NK-92 (cell line): ENCODE data around the gene ISYNA1.

Experiments
- DNase-seq: peaks from one replicate; lab custom pipeline; 2025; ENCODE audit not compliant: unreplicated experiment; lab: John Stamatoyannopoulos, UW

Gene ISYNA1

GRCh38 chr19:18433015-18433691 is 4.8 kb downstream of the ISYNA1 start:
- DNase-seq: no peak

GRCh38 chr19:18432275-18433014 is 5.5 kb downstream of the ISYNA1 start:
- DNase-seq: no peak

GRCh38 chr19:18431351-18432197 is 6.4 kb downstream of the ISYNA1 start:
- no peak for DNase-seq

- no peak for DNase-seq
Observed at GRCh38 chr19:18430417-18431144, 7.4 kb downstream of the ISYNA1 start.

GRCh38 chr19:18429717-18430416 is 8.1 kb downstream of the ISYNA1 start:
- no peak for DNase-seq

GRCh38 chr19:18428787-18429674 is 8.9 kb downstream of the ISYNA1 start:
- no peak for DNase-seq

GRCh38 chr19:18428173-18428786 is 9.7 kb downstream of the ISYNA1 start:
- DNase-seq: no peak

GRCh38 chr19:18427743-18428113 is 10.2 kb downstream of the ISYNA1 start:
- no peak for DNase-seq

GRCh38 chr19:18427080-18427742 is 10.7 kb downstream of the ISYNA1 start:
- DNase-seq: no peak

- DNase-seq: no peak
Observed at GRCh38 chr19:18426416-18426767, 11.5 kb downstream of the ISYNA1 start.

GRCh38 chr19:18425515-18426415 is 12.2 kb downstream of the ISYNA1 start:
- DNase-seq: no peak

GRCh38 chr19:18424890-18425514 is 12.9 kb downstream of the ISYNA1 start:
- DNase-seq: no peak

GRCh38 chr19:18424122-18424889 is 13.6 kb downstream of the ISYNA1 start:
- DNase-seq: no peak

- no peak for DNase-seq
Observed at GRCh38 chr19:18423258-18424020, 14.5 kb downstream of the ISYNA1 start.

- DNase-seq: no peak
Observed at GRCh38 chr19:18422530-18423191, 15.3 kb downstream of the ISYNA1 start.
